GM23338 (cell line): Measurements from ENCODE around the gene GSTT2B. TPM values are rescaled to one million over a fixed set of nuclear protein-coding genes. Genes with fewer than 3 reads are reported as not detected.

Experiments
- ATAC-seq: fragments of 200-7000 bp; cut with Tn5 transposase; 3 replicates; pipeline ENCODE4 v1.9.1; 2020
- DNase-seq: peaks from one replicate; pipeline ENCODE4 v3.0.0-alpha.2; 2015; ENCODE audit warnings: low spot score
- H2AFZ ChIP-seq: fragments of 200-600 bp; sonication (generic); 2 replicates; pipeline ENCODE4 v1.8.0; 2016; ENCODE audit warnings: antibody characterized with exemption, mild to moderate bottlenecking, moderate library complexity
- H3F3A ChIP-seq: fragments of 200-600 bp; sonication (generic); replicated peaks from 2 replicates; pipeline ENCODE4 v1.8.0; 2017; ENCODE audit warnings: antibody characterized with exemption, mixed run types, low read depth
- H3K27ac ChIP-seq: fragments of 200-600 bp; sonication (generic); 2 replicates; pipeline ENCODE4 v1.6.1; 2016; ENCODE audit warnings: low read depth
- H3K27me3 ChIP-seq: fragments of 200-600 bp; sonication (generic); 2 replicates; pipeline ENCODE4 v1.8.0; 2016; ENCODE audit warnings: mild to moderate bottlenecking, mixed run types, moderate library complexity; ENCODE audit not compliant: insufficient read depth
- H3K36me3 ChIP-seq: fragments of 200-600 bp; sonication (generic); 2 replicates; pipeline ENCODE4 v1.8.0; 2016; ENCODE audit warnings: mild to moderate bottlenecking; ENCODE audit not compliant: insufficient read depth
- H3K4me1 ChIP-seq: fragments of 200-600 bp; sonication (generic); 2 replicates; pipeline ENCODE4 v1.8.0; 2016; ENCODE audit warnings: mild to moderate bottlenecking, moderate library complexity; ENCODE audit not compliant: insufficient read depth
- H3K4me2 ChIP-seq: fragments of 200-600 bp; sonication (generic); 2 replicates; pipeline ENCODE4 v1.7.1; 2017; ENCODE audit warnings: mixed run types
- H3K4me3 ChIP-seq: fragments of 200-600 bp; sonication (generic); 2 replicates; pipeline ENCODE4 v1.6.1; 2016; ENCODE audit warnings: mixed run types
- H3K79me2 ChIP-seq: fragments of 200-600 bp; sonication (generic); replicated peaks from 2 replicates; pipeline ENCODE4 v1.8.0; 2017; ENCODE audit warnings: mild to moderate bottlenecking; ENCODE audit not compliant: insufficient read depth
- H3K9me2 ChIP-seq: fragments of 200-600 bp; sonication (generic); 2 replicates; pipeline ENCODE4 v1.8.0; 2017; ENCODE audit not compliant: insufficient read depth
- H4K20me1 ChIP-seq: fragments of 200-600 bp; sonication (generic); replicated peaks from 2 replicates; pipeline ENCODE4 v1.8.0; 2017; ENCODE audit warnings: mild to moderate bottlenecking; ENCODE audit not compliant: insufficient read depth
- H3K27ac Mint-ChIP-seq: 2 replicates; pipeline ENCODE4 v1.8.0; 2020; ENCODE audit warnings: inconsistent platforms, mild to moderate bottlenecking, moderate library complexity, mixed read lengths
- H3K27me3 Mint-ChIP-seq: 3 replicates; pipeline ENCODE4 v1.8.0; 2022; ENCODE audit warnings: low read depth, mild to moderate bottlenecking, moderate library complexity, mixed read lengths, inconsistent platforms; ENCODE audit not compliant: insufficient read depth, poor library complexity
- H3K36me3 Mint-ChIP-seq: 3 replicates; pipeline ENCODE4 v1.8.0; 2021; ENCODE audit warnings: low read depth, mild to moderate bottlenecking, inconsistent platforms, moderate library complexity, mixed read lengths
- H3K4me1 Mint-ChIP-seq: 3 replicates; pipeline ENCODE4 v1.8.0; 2020; ENCODE audit warnings: mild to moderate bottlenecking, inconsistent platforms, mixed read lengths
- H3K4me3 Mint-ChIP-seq: 3 replicates; pipeline ENCODE4 v1.8.0; 2021; ENCODE audit warnings: moderate library complexity, mild to moderate bottlenecking, inconsistent platforms, mixed read lengths
- H3K9me3 Mint-ChIP-seq: 3 replicates; pipeline ENCODE4 v1.8.0; 2020; ENCODE audit warnings: moderate library complexity, mild to moderate bottlenecking, inconsistent platforms, mixed read lengths
- CREB1 ChIP-seq: fragments of 250-450 bp; sonication (Bioruptor Pico); IDR thresholded peaks from 2 replicates; pipeline ENCODE4 v1.5.0; 2020; ENCODE audit warnings: low read depth, mild to moderate bottlenecking, moderate library complexity
- CTCF ChIP-seq, 2 experiments: fragments of 200-600 bp in 1 of 2; sonication (generic) in 1 of 2; conservative IDR thresholded peaks; 2 replicates each; pipeline versions ENCODE4 v1.5.1 to v1.6.1; 2016 to 2017; ENCODE audit warnings: antibody characterized with exemption in 2 of 2, low read depth in 2 of 2, mild to moderate bottlenecking in 2 of 2, moderate library complexity in 1 of 2
- ETS1 ChIP-seq: IDR thresholded peaks from 2 replicates; pipeline ENCODE4 v1.6.1; 2016; ENCODE audit warnings: antibody characterized with exemption
- EZH2 ChIP-seq: fragments of 200-600 bp; sonication (generic); IDR thresholded peaks from one replicate; pipeline ENCODE4 v1.8.0; 2017; ENCODE audit warnings: antibody characterized with exemption, mild to moderate bottlenecking, low read depth; ENCODE audit not compliant: unreplicated experiment
- EZH2phosphoT487 ChIP-seq: fragments of 200-600 bp; sonication (generic); IDR thresholded peaks from one replicate; pipeline ENCODE4 v1.8.1; 2018; ENCODE audit warnings: antibody characterized with exemption; ENCODE audit not compliant: unreplicated experiment
- JUNB ChIP-seq: IDR thresholded peaks from one replicate; pipeline ENCODE4 v1.6.1; 2016; ENCODE audit warnings: antibody characterized with exemption; ENCODE audit not compliant: unreplicated experiment
- NANOG ChIP-seq: IDR thresholded peaks from 2 replicates; pipeline ENCODE4 v1.6.1; 2016; ENCODE audit warnings: antibody characterized with exemption, borderline replicate concordance
- POLR2AphosphoS5 ChIP-seq: IDR thresholded peaks from 2 replicates; pipeline ENCODE4 v1.6.1; 2016; ENCODE audit warnings: antibody characterized with exemption, low read depth
- REST ChIP-seq: IDR thresholded peaks from one replicate; pipeline ENCODE4 v1.6.1; 2018; ENCODE audit warnings: antibody characterized with exemption; ENCODE audit not compliant: unreplicated experiment
- STAT1 ChIP-seq: IDR thresholded peaks from one replicate; pipeline ENCODE4 v1.6.1; 2016; ENCODE audit warnings: antibody characterized with exemption; ENCODE audit not compliant: unreplicated experiment
- ZNF114 ChIP-seq: fragments of 250-450 bp; sonication (Bioruptor Pico); IDR thresholded peaks from 2 replicates; pipeline ENCODE4 v1.5.0; 2020; ENCODE audit warnings: mild to moderate bottlenecking, moderate library complexity
- ZNF331 ChIP-seq: fragments of 250-450 bp; sonication (Bioruptor Pico); IDR thresholded peaks from 2 replicates; pipeline ENCODE4 v1.5.0; 2020; ENCODE audit warnings: low read depth, mild to moderate bottlenecking, moderate library complexity
- ZNF462 ChIP-seq: fragments of 250-450 bp; sonication (Bioruptor Pico); IDR thresholded peaks from 2 replicates; pipeline ENCODE4 v1.5.0; 2020; ENCODE audit warnings: mild to moderate bottlenecking, moderate library complexity
- polyA plus RNA-seq: library from polyadenylated mRNA; unstranded; fragments of >200 nt; fragmentation: Nextera tagmentation; extraction: Ambion mirVana; gene quantifications from 2 replicates; pipeline ENCODE4 v1.2.1, GENCODE V29; 2016
- total RNA-seq: library from RNA; depleted of rRNA; stranded (reverse); fragments of >200 nt; shearing (Covaris generic); gene quantifications from 2 replicates; pipeline ENCODE4 v1.2.3, GENCODE V29; 2014

The GSTT2B gene
- total and polyA plus RNA-seq, 2 experiments from 2014 or later: 5.7 to 17.2 TPM

- Mint-ChIP-seq H3K4me1 (no peaks in the 10 kb centered on the region), H3K36me3 (peaks cover 30% of the 10 kb centered on the region), H3K27ac (no peak overlapping the region), H3K27me3 (peaks cover 2% of the 10 kb centered on the region), H3K9me3 (no peaks in the 10 kb centered on the region; the same call in 2 of the 3 replicates), H3K4me3 (peak overlapping the region; percentile 25; the same call in 1 of the 3 replicates)
- no peak overlapping the region for H3K27ac ChIP-seq
- DNase-seq (no peak), ATAC-seq (no peak)
- H4K20me1 ChIP-seq: no peaks in the 10 kb centered on the region; the same call in 1 of the 2 replicates
- H3K4me3 ChIP-seq: no peak overlapping the region
- peaks cover 5% of the 10 kb centered on the region; the same call in 1 of the 2 replicates for H3K79me2 ChIP-seq
- H3K27me3 ChIP-seq: no peaks in the 10 kb centered on the region
- H3K36me3 ChIP-seq: no peaks in the 10 kb centered on the region
- no peak overlapping the region for H2AFZ ChIP-seq
- no peak overlapping the region for H3K4me2 ChIP-seq
- H3K9me2 ChIP-seq: no peaks in the 10 kb centered on the region
- H3K4me1 ChIP-seq: no peaks in the 10 kb centered on the region
- TF ChIP-seq EZH2phosphoT487: no peak
- TF ChIP-seq STAT1: no peak
- TF ChIP-seq CTCF (conservative IDR thresholded peaks at IDR 0.05; ENCODE audit: low read depth in 2 of 2): no peak
- no peak for TF ChIP-seq ZNF331 (CRISPR knock-in tag)
- TF ChIP-seq JUNB: no peak
- no peak for TF ChIP-seq NANOG
- no peak for TF ChIP-seq ZNF462
- no peak for TF ChIP-seq CREB1 (CRISPR knock-in tag)
- TF ChIP-seq REST: no peak
- no peak for TF ChIP-seq ZNF114 (CRISPR knock-in tag)
- no peak for TF ChIP-seq POLR2AphosphoS5
- no peak for TF ChIP-seq EZH2
- TF ChIP-seq ETS1: no peak
- 0 out of 2 replicates have a peak, but pooled peaks cover 5% of the 10 kb centered on the region for H3F3A ChIP-seq
Observed at GRCh38 chr22:23969071-23969470, 8.1 kb upstream of the GSTT2B start.
